ENCODE data around the gene CGB7.

CGB7 gene

GRCh38 chr19:49064768-49065611, 7.4 kb upstream of the CGB7 start, which contains the start of gene NTF4:
Gene NTF4, minus strand, starts transcription at chr19:49064818. Its CDS starts 2,821 bp downstream, at chr19:49061997.
- Histone ChIP-seq H3K4me3 (ENCODE audit: control insufficient read depth in 1 of 7, extremely low read depth in 1 of 7, insufficient read depth in 4 of 7, low read depth in 2 of 7, low read length in 6 of 7) (peak within 1 kb of the TSS in 1 of 7 experiments; percentile 16), H3K9me3 (ENCODE audit: control extremely low read depth in 1 of 5, control insufficient read depth in 4 of 5, insufficient read depth in 2 of 5, low read depth in 1 of 5, low read length in 4 of 5) (peaks cover 0 to 4% (median 1%) of the 10 kb centered on the region in 5 experiments), H3K27ac (ENCODE audit: insufficient read depth in 1 of 2, low read depth in 1 of 2, low read length in 2 of 2, poor library complexity in 1 of 2, severe bottlenecking in 2 of 2) (no peak within 1 kb of the TSS), H3K36me3 (ENCODE audit: control insufficient read depth in 4 of 4, insufficient read depth in 4 of 4, low read length in 3 of 4) (no peaks in the 10 kb centered on the region), H3K4me1 (ENCODE audit: control extremely low read depth in 1 of 4, control insufficient read depth in 4 of 4, insufficient read depth in 4 of 4, low read length in 3 of 4) (peaks cover 0 to 6% (median 0%) of the 10 kb centered on the region in 4 experiments), H3K27me3 (replicated peaks in 2 of 5; ENCODE audit: control insufficient read depth in 4 of 5, insufficient read depth in 5 of 5, low read length in 4 of 5) (peaks cover 8 to 96% (median 30%) of the 10 kb centered on the region in 5 experiments)
- WGBS (ENCODE audit: insufficient coverage), result 7% methylated on average over 29 of the region's 53 CpGs
- ChIA-PET CTCF (no interaction called here), POLR2A (no interaction called here)
- DNase-seq, result peak in 1 of 3 donors; percentile 30

GRCh38 chr19:49064029-49064629, 6.6 kb upstream of the CGB7 start:
- WGBS (ENCODE audit: insufficient coverage), result 57% methylated on average over 5 of the region's 10 CpGs
- Histone ChIP-seq H3K4me3 (ENCODE audit: control insufficient read depth in 1 of 7, extremely low read depth in 1 of 7, insufficient read depth in 4 of 7, low read depth in 2 of 7, low read length in 6 of 7) (no peak overlapping the region), H3K27ac (ENCODE audit: insufficient read depth in 1 of 2, low read depth in 1 of 2, low read length in 2 of 2, poor library complexity in 1 of 2, severe bottlenecking in 2 of 2) (no peak overlapping the region), H3K27me3 (replicated peaks in 2 of 5; ENCODE audit: control insufficient read depth in 4 of 5, insufficient read depth in 5 of 5, low read length in 4 of 5) (peaks cover 2 to 93% (median 31%) of the 10 kb centered on the region in 5 experiments), H3K36me3 (ENCODE audit: control insufficient read depth in 4 of 4, insufficient read depth in 4 of 4, low read length in 3 of 4) (no peaks in the 10 kb centered on the region), H3K9me3 (ENCODE audit: control extremely low read depth in 1 of 5, control insufficient read depth in 4 of 5, insufficient read depth in 2 of 5, low read depth in 1 of 5, low read length in 4 of 5) (peaks cover 0 to 3% (median 0%) of the 10 kb centered on the region in 5 experiments), H3K4me1 (ENCODE audit: control extremely low read depth in 1 of 4, control insufficient read depth in 4 of 4, insufficient read depth in 4 of 4, low read length in 3 of 4) (peaks cover 0 to 6% (median 0%) of the 10 kb centered on the region in 4 experiments)
- CTCF ChIA-PET, result no interaction called here
- POLR2A ChIA-PET, result no interaction called here
- no peak for DNase-seq

- Histone ChIP-seq H3K27me3 (replicated peaks in 2 of 5; ENCODE audit: control insufficient read depth in 4 of 5, insufficient read depth in 5 of 5, low read length in 4 of 5) (peaks cover 0 to 96% (median 25%) of the 10 kb centered on the region in 5 experiments), H3K9me3 (ENCODE audit: control extremely low read depth in 1 of 5, control insufficient read depth in 4 of 5, insufficient read depth in 2 of 5, low read depth in 1 of 5, low read length in 4 of 5) (no peaks in the 10 kb centered on the region), H3K36me3 (ENCODE audit: control insufficient read depth in 4 of 4, insufficient read depth in 4 of 4, low read length in 3 of 4) (no peaks in the 10 kb centered on the region), H3K27ac (ENCODE audit: insufficient read depth in 1 of 2, low read depth in 1 of 2, low read length in 2 of 2, poor library complexity in 1 of 2, severe bottlenecking in 2 of 2) (no peak overlapping the region), H3K4me3 (ENCODE audit: control insufficient read depth in 1 of 7, extremely low read depth in 1 of 7, insufficient read depth in 4 of 7, low read depth in 2 of 7, low read length in 6 of 7) (no peak overlapping the region), H3K4me1 (ENCODE audit: control extremely low read depth in 1 of 4, control insufficient read depth in 4 of 4, insufficient read depth in 4 of 4, low read length in 3 of 4) (peaks cover 0 to 20% (median 13%) of the 10 kb centered on the region in 4 experiments)
- ChIA-PET POLR2A (no interaction called here), CTCF (interaction anchor here (1.5 kb wide), 1 partner anchor 8 kb away, joined by 4 read pairs; no protein-coding TSS in a partner anchor)
- DNase-seq, result peak in 1 of 3 donors; percentile 25
- WGBS (ENCODE audit: insufficient coverage), result 43% methylated on average over 22 of the region's 25 CpGs
Measured at GRCh38 chr19:49061445-49061844, 3.9 kb upstream of the CGB7 start.

DNA sequence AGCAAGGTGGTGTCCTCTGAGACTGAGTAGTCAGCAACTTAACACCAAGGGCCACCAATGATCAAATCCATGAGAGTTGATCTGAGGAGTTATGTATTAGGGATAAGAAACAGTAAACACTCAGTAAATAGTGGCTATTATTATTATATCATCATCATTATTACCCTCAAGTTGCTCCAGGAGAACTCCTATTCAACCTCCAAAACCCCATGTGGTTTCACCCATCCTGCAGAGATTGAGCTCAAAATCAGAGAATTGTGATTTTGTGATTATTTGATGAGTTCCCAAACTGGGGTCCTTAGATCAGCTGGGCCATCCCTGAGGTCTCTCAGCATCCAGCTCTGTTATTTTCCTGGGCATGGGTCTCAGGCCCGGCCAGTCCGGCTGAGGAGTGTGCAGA, 3.5 kb upstream of the CGB7 start:
- Histone ChIP-seq H3K4me3 (ENCODE audit: control insufficient read depth in 1 of 7, extremely low read depth in 1 of 7, insufficient read depth in 4 of 7, low read depth in 2 of 7, low read length in 6 of 7) (no peak overlapping the region), H3K4me1 (ENCODE audit: control extremely low read depth in 1 of 4, control insufficient read depth in 4 of 4, insufficient read depth in 4 of 4, low read length in 3 of 4) (peaks cover 0 to 24% (median 17%) of the 10 kb centered on the region in 4 experiments), H3K36me3 (ENCODE audit: control insufficient read depth in 4 of 4, insufficient read depth in 4 of 4, low read length in 3 of 4) (no peaks in the 10 kb centered on the region), H3K27ac (ENCODE audit: insufficient read depth in 1 of 2, low read depth in 1 of 2, low read length in 2 of 2, poor library complexity in 1 of 2, severe bottlenecking in 2 of 2) (no peak overlapping the region), H3K9me3 (ENCODE audit: control extremely low read depth in 1 of 5, control insufficient read depth in 4 of 5, insufficient read depth in 2 of 5, low read depth in 1 of 5, low read length in 4 of 5) (no peaks in the 10 kb centered on the region), H3K27me3 (replicated peaks in 2 of 5; ENCODE audit: control insufficient read depth in 4 of 5, insufficient read depth in 5 of 5, low read length in 4 of 5) (peaks cover 0 to 96% (median 23%) of the 10 kb centered on the region in 5 experiments)
- POLR2A ChIA-PET, result no interaction called here
- CTCF ChIA-PET, result interaction anchor here (0.9 to 1.5 kb wide), 3 partner anchors 8 to 44 kb away, joined by 3 to 4 read pairs (median 3); no protein-coding TSS in a partner anchor
- DNase-seq, result no peak
- WGBS (ENCODE audit: insufficient coverage), result 90% methylated on average over 2 of the region's 2 CpGs

DNA sequence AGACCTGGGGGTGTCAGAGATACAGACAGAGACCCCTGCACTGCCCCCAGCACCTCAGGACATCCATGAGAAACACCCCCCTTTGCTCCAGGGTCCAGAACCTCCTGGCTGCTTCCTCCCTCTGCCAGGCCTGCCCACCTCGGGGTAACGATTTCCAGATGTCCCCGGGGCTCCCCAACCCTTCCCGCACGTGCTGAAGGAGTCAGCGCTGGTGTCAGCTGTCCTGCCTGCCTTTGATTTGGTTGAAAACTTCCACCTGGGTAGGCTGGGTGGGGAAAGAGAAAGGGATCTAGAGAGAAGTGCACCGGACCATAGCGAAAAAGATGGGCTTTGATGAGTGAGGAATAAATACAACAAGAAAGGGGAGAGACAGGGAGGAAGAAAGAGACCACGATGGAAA, 1.5 kb upstream of the CGB7 start:
- H3K9me3 ChIP-seq (ENCODE audit: control extremely low read depth in 1 of 5, control insufficient read depth in 4 of 5, insufficient read depth in 2 of 5, low read depth in 1 of 5, low read length in 4 of 5), result no peaks in the 10 kb centered on the region
- POLR2A ChIA-PET, result no interaction called here
- peaks cover 0 to 25% (median 19%) of the 10 kb centered on the region in 4 experiments for H3K4me1 ChIP-seq (ENCODE audit: control extremely low read depth in 1 of 4, control insufficient read depth in 4 of 4, insufficient read depth in 4 of 4, low read length in 3 of 4)
- peaks cover 0 to 86% (median 21%) of the 10 kb centered on the region in 5 experiments for H3K27me3 ChIP-seq (replicated peaks in 2 of 5; ENCODE audit: control insufficient read depth in 4 of 5, insufficient read depth in 5 of 5, low read length in 4 of 5)
- no peak for DNase-seq
- H3K36me3 ChIP-seq (ENCODE audit: control insufficient read depth in 4 of 4, insufficient read depth in 4 of 4, low read length in 3 of 4), result no peaks in the 10 kb centered on the region
- 80% methylated on average over 6 of the region's 9 CpGs for WGBS (ENCODE audit: insufficient coverage)
- no peak overlapping the region for H3K4me3 ChIP-seq (ENCODE audit: control insufficient read depth in 1 of 7, extremely low read depth in 1 of 7, insufficient read depth in 4 of 7, low read depth in 2 of 7, low read length in 6 of 7)
- H3K27ac ChIP-seq (ENCODE audit: insufficient read depth in 1 of 2, low read depth in 1 of 2, low read length in 2 of 2, poor library complexity in 1 of 2, severe bottlenecking in 2 of 2), result no peak overlapping the region
- CTCF ChIA-PET, result interaction anchor here (1.1 to 1.5 kb wide), 2 partner anchors 50 to 128 kb away, joined by 3 to 4 read pairs; no protein-coding TSS in a partner anchor

DNA sequence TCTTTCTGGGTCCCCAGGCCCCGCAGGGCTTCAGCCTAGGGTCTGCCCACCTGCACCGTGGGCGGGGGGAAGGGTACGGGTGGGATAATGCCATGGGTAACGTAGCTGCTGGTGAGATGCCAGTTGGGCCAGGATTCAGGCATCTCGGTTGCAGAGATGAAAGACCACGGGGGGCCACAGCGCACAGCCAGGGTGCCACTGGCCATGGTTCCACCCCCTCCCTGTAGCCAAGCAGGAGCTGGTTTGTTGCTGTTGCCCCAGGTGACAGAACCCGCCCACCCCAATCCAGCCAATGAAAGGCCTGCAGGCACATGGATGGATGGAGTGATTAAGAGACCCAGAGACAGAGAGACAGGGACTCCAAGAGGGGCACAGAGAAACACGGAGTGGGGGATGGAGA, 1.0 kb upstream of the CGB7 start:
- Histone ChIP-seq H3K36me3 (ENCODE audit: control insufficient read depth in 4 of 4, insufficient read depth in 4 of 4, low read length in 3 of 4) (no peaks in the 10 kb centered on the region), H3K27ac (ENCODE audit: insufficient read depth in 1 of 2, low read depth in 1 of 2, low read length in 2 of 2, poor library complexity in 1 of 2, severe bottlenecking in 2 of 2) (no peak overlapping the region), H3K27me3 (replicated peaks in 2 of 5; ENCODE audit: control insufficient read depth in 4 of 5, insufficient read depth in 5 of 5, low read length in 4 of 5) (peaks cover 0 to 81% (median 18%) of the 10 kb centered on the region in 5 experiments), H3K4me3 (ENCODE audit: control insufficient read depth in 1 of 7, extremely low read depth in 1 of 7, insufficient read depth in 4 of 7, low read depth in 2 of 7, low read length in 6 of 7) (no peak overlapping the region), H3K4me1 (ENCODE audit: control extremely low read depth in 1 of 4, control insufficient read depth in 4 of 4, insufficient read depth in 4 of 4, low read length in 3 of 4) (peaks cover 0 to 25% (median 19%) of the 10 kb centered on the region in 4 experiments), H3K9me3 (ENCODE audit: control extremely low read depth in 1 of 5, control insufficient read depth in 4 of 5, insufficient read depth in 2 of 5, low read depth in 1 of 5, low read length in 4 of 5) (no peaks in the 10 kb centered on the region)
- DNase-seq, result peak in 2 of 3 donors; percentile 33 to 35
- WGBS (ENCODE audit: insufficient coverage), result 47% methylated on average over 9 of the region's 10 CpGs
- ChIA-PET CTCF (interaction anchor here (0.6 to 1.5 kb wide), 2 partner anchors 50 to 58 kb away, joined by 3 to 4 read pairs; no protein-coding TSS in a partner anchor), POLR2A (no interaction called here)
